Prostate gland (tissue), 2 donors: ENCODE results near the gene EDEM3. TPM values are rescaled to one million over a fixed set of nuclear protein-coding genes. Genes with fewer than 3 reads are reported as not detected.
"Not testable (repeated sequence)": the region's sequence is repeated elsewhere in the genome, so short reads cannot be mapped to it uniquely, and the experiment has no call there.

Source experiments
- DNase-seq: peaks from one replicate; pipeline ENCODE4 v3.0.0-alpha.2; 2019; ENCODE audit warnings: low spot score
- H3K27ac ChIP-seq, 2 donors: fragments of 200-600 bp; sonication (generic); 2 replicates each; pipeline ENCODE4 v1.5.1; 2017 to 2019
- H3K27me3 ChIP-seq: fragments of 200-600 bp; sonication (generic); replicated peaks from 2 replicates; pipeline ENCODE4 v1.5.1; 2019; ENCODE audit not compliant: insufficient read depth
- H3K36me3 ChIP-seq, 2 donors: fragments of 200-600 bp; sonication (generic); 1 replicate in 1 of 2; 2 replicates in 1 of 2; pipeline versions ENCODE4 v1.5.1 to v1.8.1; 2017 to 2019
- H3K4me1 ChIP-seq: fragments of 200-600 bp; sonication (generic); replicated peaks from 2 replicates; pipeline ENCODE4 v1.5.1; 2019
- H3K4me3 ChIP-seq, 2 donors: fragments of 200-600 bp; sonication (generic); 2 replicates each; pipeline ENCODE4 v1.5.1; 2017 to 2019
- H3K9me3 ChIP-seq: fragments of 200-600 bp; sonication (generic); 2 replicates; pipeline ENCODE4 v1.5.1; 2017
- POLR2A ChIP-seq: fragments of 450-650 bp; IDR thresholded peaks from one replicate; pipeline ENCODE4 v1.6.1; 2016; ENCODE audit warnings: antibody characterized with exemption, mild to moderate bottlenecking
- POLR2AphosphoS5 ChIP-seq: sonication (generic); formaldehyde crosslinking; IDR thresholded peaks from one replicate; pipeline ENCODE4 v1.6.1; 2017; ENCODE audit warnings: antibody characterized with exemption
- WGBS: methylation state at CpG from one replicate; pipeline ENCODE4 v1.1.5; 2018; 5-methylcytosine and 5-hydroxymethylcytosine counted together
- intact Hi-C: fragments of 100-400 bp; cut with DNase I; formaldehyde crosslinking; loops from one replicate; pipeline ENCODE4 v1.14.2; 2022
- total RNA-seq, 2 donors: library from RNA; depleted of rRNA; stranded (reverse); fragments of >200 nt; gene quantifications; one replicate each; pipeline ENCODE4 v1.1.0, GENCODE V29; 2016
- TF ChIP-seq, protein P1 (sequence below), 4 experiments: fragments of 200-600 bp in 2 of 4; fragments of 450-650 bp in 2 of 4; sonication (generic) in 2 of 4; IDR thresholded peaks; 1 replicate in 3 of 4; 2 replicates in 1 of 4; pipeline ENCODE4 v1.5.1; 2016 to 2019; ENCODE audit warnings: antibody characterized with exemption in 4 of 4, mild to moderate bottlenecking in 2 of 4, moderate library complexity in 2 of 4

EDEM3 gene
- total RNA-seq, 2 donors from 2014 or later = 31.1 to 55.3 TPM

DNA sequence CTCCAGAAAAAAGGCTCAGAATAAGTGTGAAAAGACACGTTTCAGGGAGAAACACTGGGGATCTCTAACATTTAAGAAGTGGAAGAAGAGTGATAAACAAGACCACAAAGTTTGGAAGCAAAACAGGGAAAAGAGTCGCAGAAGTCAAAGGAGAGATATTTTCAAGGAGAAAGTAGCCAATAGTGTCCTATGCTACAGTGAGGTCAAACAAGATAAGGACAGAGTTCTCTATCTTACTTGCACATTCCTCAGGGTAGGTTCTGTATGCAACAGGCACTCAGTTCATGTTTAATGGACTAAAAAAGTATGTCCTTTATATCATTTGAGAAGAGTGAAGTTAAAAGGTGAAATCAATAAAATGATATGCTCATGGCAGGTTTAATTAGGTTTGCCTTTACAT lies 13.8 kb upstream of the EDEM3 start:
- Histone ChIP-seq H3K4me1 (no peaks in the 10 kb centered on the region), H3K27me3 (no peaks in the 10 kb centered on the region), H3K36me3 (no peaks in the 10 kb centered on the region), H3K9me3 (no peaks in the 10 kb centered on the region), H3K4me3 (no peak overlapping the region), H3K27ac (no peak overlapping the region)
- no peak for DNase-seq
- WGBS = 72% methylated on average over 2 of the region's 2 CpGs
- intact Hi-C loops = no loop called here
- no peak for TF ChIP-seq POLR2A
- TF ChIP-seq, protein P1, sequence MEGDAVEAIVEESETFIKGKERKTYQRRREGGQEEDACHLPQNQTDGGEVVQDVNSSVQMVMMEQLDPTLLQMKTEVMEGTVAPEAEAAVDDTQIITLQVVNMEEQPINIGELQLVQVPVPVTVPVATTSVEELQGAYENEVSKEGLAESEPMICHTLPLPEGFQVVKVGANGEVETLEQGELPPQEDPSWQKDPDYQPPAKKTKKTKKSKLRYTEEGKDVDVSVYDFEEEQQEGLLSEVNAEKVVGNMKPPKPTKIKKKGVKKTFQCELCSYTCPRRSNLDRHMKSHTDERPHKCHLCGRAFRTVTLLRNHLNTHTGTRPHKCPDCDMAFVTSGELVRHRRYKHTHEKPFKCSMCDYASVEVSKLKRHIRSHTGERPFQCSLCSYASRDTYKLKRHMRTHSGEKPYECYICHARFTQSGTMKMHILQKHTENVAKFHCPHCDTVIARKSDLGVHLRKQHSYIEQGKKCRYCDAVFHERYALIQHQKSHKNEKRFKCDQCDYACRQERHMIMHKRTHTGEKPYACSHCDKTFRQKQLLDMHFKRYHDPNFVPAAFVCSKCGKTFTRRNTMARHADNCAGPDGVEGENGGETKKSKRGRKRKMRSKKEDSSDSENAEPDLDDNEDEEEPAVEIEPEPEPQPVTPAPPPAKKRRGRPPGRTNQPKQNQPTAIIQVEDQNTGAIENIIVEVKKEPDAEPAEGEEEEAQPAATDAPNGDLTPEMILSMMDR (IDR thresholded peaks at IDR 0.05) = no peak
- TF ChIP-seq POLR2AphosphoS5 = no peak

DNA sequence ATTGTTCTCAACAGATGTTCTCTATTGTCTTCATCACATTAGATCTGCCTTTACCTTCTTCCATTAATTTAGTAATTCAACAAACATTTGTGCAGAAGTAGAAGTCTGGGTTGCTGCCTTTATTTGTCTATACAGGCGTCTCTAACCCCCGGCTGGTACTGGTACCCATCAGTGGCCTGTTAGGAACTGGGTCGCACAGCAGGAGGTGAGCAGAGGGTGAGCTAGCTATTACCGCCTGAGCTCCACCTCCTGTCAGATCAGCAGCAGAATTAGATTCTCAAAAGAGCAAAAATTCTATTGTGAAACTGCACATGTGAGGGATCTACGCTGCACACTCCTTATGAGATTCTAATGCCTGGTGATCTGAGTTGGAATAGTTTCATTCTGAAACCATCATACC lies 12.9 kb upstream of the EDEM3 start:
- Histone ChIP-seq H3K4me3 (no peak overlapping the region), H3K36me3 (no peaks in the 10 kb centered on the region), H3K27me3 (no peaks in the 10 kb centered on the region), H3K4me1 (no peaks in the 10 kb centered on the region), H3K9me3 (no peaks in the 10 kb centered on the region), H3K27ac (no peak overlapping the region)
- intact Hi-C loops = no loop called here
- DNase-seq = no peak
- WGBS = 94% methylated on average over 5 of the region's 5 CpGs
- no peak for TF ChIP-seq POLR2A
- TF ChIP-seq, protein P1 (IDR thresholded peaks at IDR 0.05) = no peak
- TF ChIP-seq POLR2AphosphoS5 = no peak

- 100% methylated on average over 1 of the region's 1 CpG for WGBS
Observed at GRCh38 chr1:184764483-184764882, 9.8 kb upstream of the EDEM3 start.

DNA sequence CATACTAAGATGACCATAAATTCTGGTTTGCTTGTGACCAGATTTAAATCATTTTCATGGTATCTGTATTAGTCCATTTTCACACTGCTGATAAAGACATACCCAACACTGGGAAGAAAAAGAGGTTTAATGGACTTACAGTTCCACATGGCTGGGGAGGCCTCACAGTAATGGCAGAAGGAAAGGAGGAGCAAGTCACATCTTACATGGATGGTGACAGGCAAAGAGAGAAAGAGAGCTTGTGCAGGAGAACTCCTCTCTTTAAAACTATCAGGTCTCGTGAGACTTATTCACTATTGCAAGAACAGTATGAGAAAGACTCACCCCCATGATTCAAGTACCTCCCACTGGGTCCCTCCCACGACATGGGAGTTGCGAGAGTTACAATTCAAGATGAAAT lies 8.9 kb upstream of the EDEM3 start:
- intact Hi-C loops, H3K4me3 ChIP-seq, H3K27me3 ChIP-seq, H3K9me3 ChIP-seq, DNase-seq, H3K36me3 ChIP-seq, H3K4me1 ChIP-seq, H3K27ac ChIP-seq: not testable (repeated sequence)
- 97% methylated on average over 3 of the region's 3 CpGs for WGBS

More at GRCh38 chr1:184764483-184764882, 9.8 kb upstream of the EDEM3 start:
- intact Hi-C loops = no loop called here
- H3K4me3 ChIP-seq = no peak overlapping the region
- H3K9me3 ChIP-seq = no peaks in the 10 kb centered on the region
- no peaks in the 10 kb centered on the region for H3K36me3 ChIP-seq
- H3K4me1 ChIP-seq = no peaks in the 10 kb centered on the region
- no peaks in the 10 kb centered on the region for H3K27me3 ChIP-seq
- TF ChIP-seq, protein P1 (IDR thresholded peaks at IDR 0.05) = no peak
- TF ChIP-seq POLR2A (no peak), POLR2AphosphoS5 (no peak)
- no peak for DNase-seq
- no peak overlapping the region for H3K27ac ChIP-seq

- H3K27me3 ChIP-seq = no peaks in the 10 kb centered on the region
- H3K4me1 ChIP-seq = no peaks in the 10 kb centered on the region
- DNase-seq = no peak
- intact Hi-C loops = no loop called here
- no peaks in the 10 kb centered on the region for H3K36me3 ChIP-seq
- WGBS = 74% methylated on average over 4 of the region's 4 CpGs
- TF ChIP-seq POLR2A = no peak
- TF ChIP-seq POLR2AphosphoS5 = no peak
- TF ChIP-seq, protein P1 (IDR thresholded peaks at IDR 0.05) = no peak
- H3K27ac ChIP-seq = no peak overlapping the region
- H3K9me3 ChIP-seq = no peaks in the 10 kb centered on the region
- H3K4me3 ChIP-seq = no peak overlapping the region
Observed at GRCh38 chr1:184761969-184762485, 7.4 kb upstream of the EDEM3 start.
